Measurements from ENCODE around the gene DDX11.
"Not testable (repeated sequence)": the region's sequence is repeated elsewhere in the genome, so short reads cannot be mapped to it uniquely, and the experiment has no call there.

GRCh38 chr12:31115092-31115601 lies 41.5 kb downstream of the DDX11 start:
- not testable (repeated sequence) for TF ChIP-seq CTCF (IDR thresholded peaks at IDR 0.05; ENCODE audit: low read length); EZH2 (IDR thresholded peaks at IDR 0.05; ENCODE audit: borderline replicate concordance, low read length)

Data from OCI-LY1 (cell line).